Measurements from ENCODE around the gene KCNIP4. TPM values are rescaled to one million over a fixed set of nuclear protein-coding genes. Genes with fewer than 3 reads are reported as not detected.

Gene KCNIP4
- total and polyA plus RNA-seq, 2 of the 8 experiments (the other 6 are each of a cell fraction or from before 2014, with no cell fraction given): 0.06 TPM; not detected in 1

- TF ChIP-seq ATF2 (IDR thresholded peaks at IDR 0.05; ENCODE audit: low read length): no peak
- TF ChIP-seq ASH2L (IDR thresholded peaks at IDR 0.05; ENCODE audit: low read length): no peak
- no peak for TF ChIP-seq CBX5 (IDR thresholded peaks at IDR 0.05; ENCODE audit: low read depth, low read length)
- TF ChIP-seq JUND (IDR thresholded peaks at IDR 0.05; ENCODE audit: low read length): no peak
- no peak for TF ChIP-seq CTCF (IDR thresholded peaks at IDR 0.05; ENCODE audit: control extremely low read depth in 1 of 3, insufficient read depth in 1 of 3, low read depth in 1 of 3, low read length in 3 of 3)
- no peak for TF ChIP-seq POLR2AphosphoS5 (IDR thresholded peaks at IDR 0.05; ENCODE audit: low read depth, low read length)
- TF ChIP-seq FOSL1 (IDR thresholded peaks at IDR 0.05; ENCODE audit: insufficient read depth, low read depth, low read length): no peak
Measured at GRCh38 chr4:21749412-21749811, 199.2 kb downstream of the KCNIP4 start (continued).

Data from H1 (cell line).